GM19438 (cell line): Measurements from ENCODE around the gene DNER.
A peak's percentile ranks its signal among the peaks of the same experiment; 100 is the strongest.
"Not testable (repeated sequence)": the region's sequence is repeated elsewhere in the genome, so short reads cannot be mapped to it uniquely, and the experiment has no call there.

Source experiments
- ATAC-seq: cut with Tn5 transposase; IDR thresholded peaks from one replicate; pipeline ENCODE4 v1.9.1; 2021; ENCODE audit warnings: low read depth; ENCODE audit not compliant: unreplicated experiment

Gene DNER

GRCh38 chr2:229714080-229714735 is at the start of gene DNER:
TSS of gene DNER (minus strand) at chr2:229714555. CDS start at chr2:229714423, 132 bp downstream.
- ATAC-seq: peak; percentile 72

GRCh38 chr2:229761663-229762062 is 47.3 kb upstream of the DNER start:
- no peak for ATAC-seq

GRCh38 chr2:229757462-229757861 is 43.1 kb upstream of the DNER start:
- not testable (repeated sequence) for ATAC-seq

- ATAC-seq: no peak
Measured at GRCh38 chr2:229752970-229753729, 38.8 kb upstream of the DNER start.

GRCh38 chr2:229749779-229750178 is 35.4 kb upstream of the DNER start:
- no peak for ATAC-seq

GRCh38 chr2:229748950-229749349 is 34.6 kb upstream of the DNER start:
- ATAC-seq: no peak

- ATAC-seq: not testable (repeated sequence)
Measured at GRCh38 chr2:229742691-229743090, 28.3 kb upstream of the DNER start.

- ATAC-seq: no peak
Measured at GRCh38 chr2:229740279-229740678, 25.9 kb upstream of the DNER start.

GRCh38 chr2:229738024-229738625 is 23.8 kb upstream of the DNER start:
- no peak for ATAC-seq

- no peak for ATAC-seq
Measured at GRCh38 chr2:229734410-229734809, 20.1 kb upstream of the DNER start.

GRCh38 chr2:229733611-229734245 is 19.4 kb upstream of the DNER start:
- no peak for ATAC-seq

- no peak for ATAC-seq
Measured at GRCh38 chr2:229732897-229733296, 18.5 kb upstream of the DNER start.

GRCh38 chr2:229731916-229732315 is 17.6 kb upstream of the DNER start:
- no peak for ATAC-seq

GRCh38 chr2:229731363-229731762 is 17.0 kb upstream of the DNER start:
- no peak for ATAC-seq

GRCh38 chr2:229728370-229728769 is 14.0 kb upstream of the DNER start:
- ATAC-seq: no peak

- ATAC-seq: no peak
Measured at GRCh38 chr2:229726643-229727042, 12.3 kb upstream of the DNER start.

GRCh38 chr2:229725716-229726574 is 11.6 kb upstream of the DNER start:
- ATAC-seq: no peak

- ATAC-seq: not testable (repeated sequence)
Measured at GRCh38 chr2:229723192-229723591, 8.8 kb upstream of the DNER start.

GRCh38 chr2:229719926-229720647 is 5.7 kb upstream of the DNER start:
- no peak for ATAC-seq

- no peak for ATAC-seq
Measured at GRCh38 chr2:229718057-229718456, 3.7 kb upstream of the DNER start.
